SH-SY5Y (cell line): ENCODE results near the gene METAP2.

Experiments used
- GATA2 ChIP-seq: IDR thresholded peaks from 2 replicates; pipeline ENCODE4 v1.6.1; 2011; ENCODE audit warnings: mild to moderate bottlenecking, low read depth, low read length
- GATA3 ChIP-seq: IDR thresholded peaks from 2 replicates; pipeline ENCODE4 v1.6.1; 2011; ENCODE audit warnings: low read depth, mild to moderate bottlenecking, low read length, moderate library complexity

DNA sequence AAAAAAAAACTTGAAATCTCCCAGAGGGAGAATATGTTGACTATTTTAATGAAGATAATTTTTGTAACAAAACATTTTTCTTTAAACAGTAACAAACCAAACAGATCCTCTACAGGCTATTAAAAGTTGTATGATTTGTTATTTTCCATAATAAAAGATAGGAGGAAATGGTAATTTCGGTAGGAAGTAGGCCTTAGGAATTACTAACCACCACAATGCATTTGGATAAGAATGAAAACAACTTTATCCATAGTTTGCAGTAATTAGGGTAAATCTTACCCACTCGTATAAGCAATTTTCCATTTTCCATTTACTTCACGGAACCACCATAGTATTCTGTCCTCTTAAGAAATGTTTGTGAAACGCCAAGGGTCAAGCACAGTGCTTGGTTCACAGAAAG lies 71.4 kb downstream of the METAP2 start:
- TF ChIP-seq GATA2 (no peak), GATA3 (no peak)
